A673 (cell line): ENCODE data around the gene FAM124B. TPM values are rescaled to one million over a fixed set of nuclear protein-coding genes. Genes with fewer than 3 reads are reported as not detected.
"Not testable (repeated sequence)": the region's sequence is repeated elsewhere in the genome, so short reads cannot be mapped to it uniquely, and the experiment has no call there.

ENCODE experiments used
- BruUV-seq: library from RNA; stranded (reverse); fragments of 400-500 nt; replicated peaks from 2 replicates; lab custom pipeline; 2021; lab: Mats Ljungman, UMichigan
- CTCF ChIA-PET: fragments of 300-600 bp; sonication (Branson Sonifier 250); formaldehyde crosslinking; loops from one replicate; lab custom pipeline; 2022; ENCODE audit warnings: antibody characterized with exemption; lab: Charles Lee
- POLR2A ChIA-PET: fragments of 300-600 bp; sonication (Branson Sonifier 250); formaldehyde crosslinking; loops from one replicate; lab custom pipeline; 2022; ENCODE audit warnings: antibody characterized with exemption; ENCODE audit not compliant: low non-redundant PET; lab: Charles Lee
- DNase-seq: peaks from one replicate; pipeline ENCODE4 v3.0.0-alpha.2; 2015; ENCODE audit warnings: low spot score
- H3K27ac ChIP-seq: fragments of 200-600 bp; sonication (generic); 2 replicates; pipeline ENCODE4 v1.5.1; 2016; ENCODE audit warnings: mixed run types, low read depth, mild to moderate bottlenecking, mixed read lengths, antibody characterized with exemption, low read length; ENCODE audit not compliant: poor library complexity, severe bottlenecking
- H3K27me3 ChIP-seq: fragments of 200-600 bp; sonication (generic); replicated peaks from 2 replicates; pipeline ENCODE4 v1.6.1; 2017; ENCODE audit warnings: mixed run types, low read depth, mild to moderate bottlenecking, mixed read lengths, antibody characterized with exemption, low read length; ENCODE audit not compliant: insufficient read depth, poor library complexity
- H3K36me3 ChIP-seq: fragments of 200-600 bp; sonication (generic); 2 replicates; pipeline ENCODE4 v1.6.1; 2016; ENCODE audit warnings: mixed run types, mild to moderate bottlenecking, mixed read lengths, antibody characterized with exemption, low read length; ENCODE audit not compliant: insufficient read depth, poor library complexity, severe bottlenecking
- H3K4me1 ChIP-seq: fragments of 200-600 bp; sonication (generic); 2 replicates; pipeline ENCODE4 v1.6.1; 2017; ENCODE audit warnings: mixed run types, mild to moderate bottlenecking, mixed read lengths, antibody characterized with exemption, low read length; ENCODE audit not compliant: insufficient read depth, poor library complexity, severe bottlenecking
- H3K4me3 ChIP-seq: fragments of 200-600 bp; sonication (generic); 2 replicates; pipeline ENCODE4 v1.5.1; 2016; ENCODE audit warnings: low read depth, mixed run types, mild to moderate bottlenecking, mixed read lengths, low read length; ENCODE audit not compliant: poor library complexity, severe bottlenecking
- H3K9me3 ChIP-seq: fragments of 200-600 bp; sonication (generic); 2 replicates; pipeline ENCODE4 v1.6.1; 2016; ENCODE audit warnings: mixed run types, low read depth, mild to moderate bottlenecking, mixed read lengths, antibody characterized with exemption, low read length; ENCODE audit not compliant: poor library complexity, severe bottlenecking
- EZH2 ChIP-seq: fragments of 200-600 bp; sonication (generic); IDR thresholded peaks from 2 replicates; pipeline ENCODE4 v1.6.1; 2017; ENCODE audit warnings: borderline replicate concordance, low read depth, mild to moderate bottlenecking, mixed read lengths, antibody characterized with exemption, low read length; ENCODE audit not compliant: poor library complexity, severe bottlenecking
- intact Hi-C: fragments of 100-400 bp; cut with micrococcal nuclease; formaldehyde crosslinking; loops from one replicate; pipeline ENCODE4 v1.10.0; 2022; ENCODE audit not compliant: unreplicated experiment
- total RNA-seq: library from RNA; stranded (reverse); gene quantifications from 2 replicates; pipeline ENCODE4 v1.2.3, GENCODE V29; 2021
- TF ChIP-seq, protein P1 (sequence below): fragments of 300-800, 200-600 bp; sonication (generic); conservative IDR thresholded peaks from 2 replicates; pipeline ENCODE4 v1.5.1; 2017; ENCODE audit warnings: low read depth, mild to moderate bottlenecking, antibody characterized with exemption, low read length, moderate library complexity, mixed read lengths

Gene FAM124B
- total RNA-seq, 1 experiment from 2014 or later, result not detected

GRCh38 chr2:224389317-224389716 lies 12.6 kb downstream of the FAM124B start:
- no peaks in the 10 kb centered on the region for H3K9me3 ChIP-seq
- no TSS peak for BruUV-seq
- DNase-seq, result no peak
- intact Hi-C loops, result no loop called here
- no peaks in the 10 kb centered on the region for H3K27me3 ChIP-seq
- no peak overlapping the region for H3K27ac ChIP-seq
- H3K36me3 ChIP-seq, result no peaks in the 10 kb centered on the region
- H3K4me1 ChIP-seq, result no peaks in the 10 kb centered on the region
- ChIA-PET CTCF (no interaction called here), POLR2A (no interaction called here)
- H3K4me3 ChIP-seq, result no peak overlapping the region
- TF ChIP-seq EZH2, result no peak
- TF ChIP-seq, protein P1, sequence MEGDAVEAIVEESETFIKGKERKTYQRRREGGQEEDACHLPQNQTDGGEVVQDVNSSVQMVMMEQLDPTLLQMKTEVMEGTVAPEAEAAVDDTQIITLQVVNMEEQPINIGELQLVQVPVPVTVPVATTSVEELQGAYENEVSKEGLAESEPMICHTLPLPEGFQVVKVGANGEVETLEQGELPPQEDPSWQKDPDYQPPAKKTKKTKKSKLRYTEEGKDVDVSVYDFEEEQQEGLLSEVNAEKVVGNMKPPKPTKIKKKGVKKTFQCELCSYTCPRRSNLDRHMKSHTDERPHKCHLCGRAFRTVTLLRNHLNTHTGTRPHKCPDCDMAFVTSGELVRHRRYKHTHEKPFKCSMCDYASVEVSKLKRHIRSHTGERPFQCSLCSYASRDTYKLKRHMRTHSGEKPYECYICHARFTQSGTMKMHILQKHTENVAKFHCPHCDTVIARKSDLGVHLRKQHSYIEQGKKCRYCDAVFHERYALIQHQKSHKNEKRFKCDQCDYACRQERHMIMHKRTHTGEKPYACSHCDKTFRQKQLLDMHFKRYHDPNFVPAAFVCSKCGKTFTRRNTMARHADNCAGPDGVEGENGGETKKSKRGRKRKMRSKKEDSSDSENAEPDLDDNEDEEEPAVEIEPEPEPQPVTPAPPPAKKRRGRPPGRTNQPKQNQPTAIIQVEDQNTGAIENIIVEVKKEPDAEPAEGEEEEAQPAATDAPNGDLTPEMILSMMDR, result no peak

DNA sequence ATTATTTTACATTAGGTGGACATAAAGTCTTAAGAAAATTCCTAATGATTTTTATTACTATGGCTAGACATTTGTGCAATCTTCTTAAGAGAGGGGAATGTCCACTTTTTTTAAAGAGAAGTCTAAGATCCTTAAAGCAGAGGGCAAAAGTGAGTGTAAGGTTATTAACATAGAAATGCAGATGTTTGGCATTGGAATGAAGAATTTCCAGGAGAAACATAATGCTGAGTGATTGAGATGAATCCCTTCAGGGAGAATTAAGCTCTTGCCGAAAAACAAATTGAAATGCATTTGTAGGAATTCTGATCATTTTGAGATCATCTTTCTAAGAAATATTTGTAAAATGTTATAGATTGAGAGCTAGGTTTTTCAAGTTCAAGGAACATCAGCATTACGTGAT lies 15.0 kb downstream of the FAM124B start:
- Histone ChIP-seq H3K4me3 (no peak overlapping the region), H3K4me1 (no peaks in the 10 kb centered on the region), H3K36me3 (no peaks in the 10 kb centered on the region), H3K27ac (no peak overlapping the region), H3K9me3 (no peaks in the 10 kb centered on the region), H3K27me3 (no peaks in the 10 kb centered on the region)
- no peak for DNase-seq
- BruUV-seq, result no TSS peak
- intact Hi-C loops, result no loop called here
- no peak for TF ChIP-seq EZH2
- TF ChIP-seq, protein P1, result no peak
- POLR2A ChIA-PET, result no interaction called here
- CTCF ChIA-PET, result no interaction called here

GRCh38 chr2:224382973-224383555 lies 18.8 kb downstream of the FAM124B start:
- no peak for TF ChIP-seq EZH2
- TF ChIP-seq, protein P1, result no peak
- no peaks in the 10 kb centered on the region for H3K27me3 ChIP-seq
- ChIA-PET POLR2A (no interaction called here), CTCF (no interaction called here)
- no peak for DNase-seq
- BruUV-seq, result no TSS peak
- no peaks in the 10 kb centered on the region for H3K36me3 ChIP-seq
- no peak overlapping the region for H3K27ac ChIP-seq
- H3K9me3 ChIP-seq, result no peaks in the 10 kb centered on the region
- H3K4me3 ChIP-seq, result no peak overlapping the region
- intact Hi-C loops, result no loop called here
- no peaks in the 10 kb centered on the region for H3K4me1 ChIP-seq

DNA sequence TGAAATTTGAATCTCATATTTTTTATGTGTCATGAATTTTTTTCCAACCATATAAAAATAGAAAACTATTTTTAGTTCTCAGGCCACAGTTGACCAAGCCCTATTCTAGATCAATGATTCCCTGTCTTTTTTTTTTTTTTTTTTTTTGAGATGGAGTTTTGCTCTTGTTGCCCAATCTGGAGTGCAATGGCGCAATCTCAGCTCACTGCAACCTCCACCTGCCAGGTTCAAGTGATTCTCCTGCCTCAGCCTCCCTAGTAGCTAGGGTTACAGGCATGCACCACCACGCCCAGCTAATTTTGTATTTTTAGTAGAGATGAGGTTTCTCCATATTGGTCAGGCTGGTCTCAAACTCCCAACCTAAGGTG lies 19.6 kb downstream of the FAM124B start:
- H3K4me3 ChIP-seq, result not testable (repeated sequence)

More for the DNA sequence above, 19.6 kb downstream of the FAM124B start:
- BruUV-seq, H3K27ac ChIP-seq, intact Hi-C loops, H3K4me1 ChIP-seq, CTCF ChIA-PET, POLR2A ChIA-PET, H3K9me3 ChIP-seq, H3K27me3 ChIP-seq, DNase-seq, H3K36me3 ChIP-seq: not testable (repeated sequence)
